ENCODE data around the gene GOLGA7B.
"Not testable (repeated sequence)": the region's sequence is repeated elsewhere in the genome, so short reads cannot be mapped to it uniquely, and the experiment has no call there.

Gene GOLGA7B

DNA sequence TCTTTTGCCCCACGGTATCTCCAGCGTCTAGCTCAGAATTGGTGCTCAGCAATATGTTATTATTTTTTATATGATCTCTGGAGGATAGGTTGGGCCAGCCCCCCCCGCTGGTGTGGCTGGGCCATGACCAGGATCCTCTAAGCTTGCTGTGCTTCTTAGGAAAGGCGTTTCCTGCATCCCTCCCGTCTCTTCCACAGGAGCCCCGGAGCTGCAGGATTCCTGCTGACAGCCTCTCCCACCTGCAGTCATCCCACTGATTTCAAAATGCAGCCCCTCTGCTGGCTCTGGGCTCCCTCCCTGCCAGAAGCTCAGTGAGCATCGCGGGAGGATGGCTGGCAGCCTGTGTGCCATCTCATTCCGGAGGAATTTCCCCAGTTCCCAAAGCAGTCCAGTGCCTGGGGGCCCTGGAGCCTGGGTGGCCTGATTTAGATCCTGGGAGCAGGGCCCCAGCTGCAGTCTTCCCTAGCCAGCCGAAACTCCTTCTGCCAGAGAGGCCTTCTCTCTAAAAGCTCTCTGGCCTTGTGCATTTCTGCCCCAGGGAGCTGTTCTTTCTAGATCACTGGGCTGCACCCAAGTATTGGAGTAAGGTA is 21.8 kb upstream of the GOLGA7B start:
- no peak for DNase-seq (ENCODE audit: low read depth)
- no peak overlapping the region for H3K4me3 ChIP-seq (ENCODE audit: low read depth, low read length)
- in situ Hi-C loops (cut with HindIII; ENCODE audit: low sequenced_read_pairs): no loop called here
- TF ChIP-seq, protein P1, sequence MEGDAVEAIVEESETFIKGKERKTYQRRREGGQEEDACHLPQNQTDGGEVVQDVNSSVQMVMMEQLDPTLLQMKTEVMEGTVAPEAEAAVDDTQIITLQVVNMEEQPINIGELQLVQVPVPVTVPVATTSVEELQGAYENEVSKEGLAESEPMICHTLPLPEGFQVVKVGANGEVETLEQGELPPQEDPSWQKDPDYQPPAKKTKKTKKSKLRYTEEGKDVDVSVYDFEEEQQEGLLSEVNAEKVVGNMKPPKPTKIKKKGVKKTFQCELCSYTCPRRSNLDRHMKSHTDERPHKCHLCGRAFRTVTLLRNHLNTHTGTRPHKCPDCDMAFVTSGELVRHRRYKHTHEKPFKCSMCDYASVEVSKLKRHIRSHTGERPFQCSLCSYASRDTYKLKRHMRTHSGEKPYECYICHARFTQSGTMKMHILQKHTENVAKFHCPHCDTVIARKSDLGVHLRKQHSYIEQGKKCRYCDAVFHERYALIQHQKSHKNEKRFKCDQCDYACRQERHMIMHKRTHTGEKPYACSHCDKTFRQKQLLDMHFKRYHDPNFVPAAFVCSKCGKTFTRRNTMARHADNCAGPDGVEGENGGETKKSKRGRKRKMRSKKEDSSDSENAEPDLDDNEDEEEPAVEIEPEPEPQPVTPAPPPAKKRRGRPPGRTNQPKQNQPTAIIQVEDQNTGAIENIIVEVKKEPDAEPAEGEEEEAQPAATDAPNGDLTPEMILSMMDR (IDR thresholded peaks at IDR 0.05; ENCODE audit: low read depth, low read length, missing control alignments): no peak

DNA sequence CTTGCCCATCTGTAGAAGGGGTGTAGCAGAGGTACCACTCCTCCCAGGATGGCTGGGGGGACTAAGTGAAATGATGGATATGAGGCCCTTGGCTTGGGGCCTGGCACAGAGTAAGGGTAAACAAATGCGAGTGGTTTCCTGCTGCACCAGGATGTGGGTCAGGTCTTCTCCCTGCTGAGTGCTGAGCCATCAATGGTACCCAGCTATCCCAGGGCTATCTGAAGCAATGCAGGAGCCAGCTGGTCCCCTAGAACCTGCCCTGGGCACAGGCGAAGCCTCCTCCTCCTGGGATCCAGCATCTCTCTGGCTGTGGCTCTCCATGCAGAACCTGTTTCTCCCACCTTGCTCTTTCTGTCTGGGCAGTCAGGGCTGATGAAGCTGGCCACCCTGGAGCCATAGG is 20.9 kb upstream of the GOLGA7B start:
- in situ Hi-C loops (cut with HindIII; ENCODE audit: low sequenced_read_pairs): no loop called here
- TF ChIP-seq, protein P1 (IDR thresholded peaks at IDR 0.05; ENCODE audit: low read depth, low read length, missing control alignments): no peak

DNA sequence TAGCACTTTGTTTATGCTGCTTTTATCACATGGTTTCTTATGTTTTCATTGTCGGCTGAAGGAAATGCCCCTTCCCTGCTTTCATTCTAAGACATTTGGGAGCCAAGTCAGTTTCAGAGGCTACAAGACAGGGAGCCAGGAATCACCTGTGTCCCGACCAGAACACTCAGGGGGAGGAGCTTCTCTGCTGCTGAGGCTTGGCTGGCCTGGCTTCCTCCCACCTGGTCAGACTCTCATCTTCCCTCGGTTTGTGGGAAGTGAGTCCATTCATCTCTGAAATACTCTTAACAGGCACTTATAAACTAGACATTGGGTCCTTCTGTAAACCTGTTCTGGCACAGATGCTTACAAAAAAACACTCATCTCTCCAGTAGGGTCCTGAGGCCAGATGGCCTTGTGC is 19.6 kb upstream of the GOLGA7B start:
- TF ChIP-seq, protein P1 (IDR thresholded peaks at IDR 0.05; ENCODE audit: low read depth, low read length, missing control alignments): no peak
- DNase-seq (ENCODE audit: low read depth): no peak
- in situ Hi-C loops (cut with HindIII; ENCODE audit: low sequenced_read_pairs): no loop called here
- no peak overlapping the region for H3K4me3 ChIP-seq (ENCODE audit: low read depth, low read length)

More for the DNA sequence above, 20.9 kb upstream of the GOLGA7B start:
- no peak for DNase-seq (ENCODE audit: low read depth)
- H3K4me3 ChIP-seq (ENCODE audit: low read depth, low read length): no peak overlapping the region

- in situ Hi-C loops (cut with HindIII; ENCODE audit: low sequenced_read_pairs): no loop called here
- no peak overlapping the region for H3K4me3 ChIP-seq (ENCODE audit: low read depth, low read length)
- no peak for DNase-seq (ENCODE audit: low read depth)
- TF ChIP-seq, protein P1 (IDR thresholded peaks at IDR 0.05; ENCODE audit: low read depth, low read length, missing control alignments): no peak
Measured at GRCh38 chr10:97831259-97831658, 18.4 kb upstream of the GOLGA7B start.

DNA sequence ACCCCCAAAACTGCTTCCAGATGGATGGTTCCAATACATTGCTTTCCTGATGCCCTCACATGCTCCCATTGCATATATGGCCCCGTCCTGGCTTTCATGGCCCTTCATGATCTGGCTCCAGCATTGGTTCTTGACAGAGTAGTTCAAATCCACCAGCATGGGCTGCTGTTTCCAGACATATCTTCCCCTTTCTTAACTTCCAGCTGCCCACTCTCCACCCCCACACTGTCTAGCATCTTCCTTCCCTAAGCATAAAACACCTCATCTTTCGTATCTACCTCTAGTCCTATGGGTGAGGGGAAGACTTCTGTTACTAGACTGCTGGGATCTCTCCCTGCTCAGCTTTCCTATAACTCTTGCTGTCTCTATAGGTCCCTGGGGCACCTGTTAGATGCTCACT is 13.2 kb upstream of the GOLGA7B start:
- in situ Hi-C loops (cut with HindIII; ENCODE audit: low sequenced_read_pairs): no loop called here
- H3K4me3 ChIP-seq (ENCODE audit: low read depth, low read length): no peak overlapping the region
- TF ChIP-seq, protein P1 (IDR thresholded peaks at IDR 0.05; ENCODE audit: low read depth, low read length, missing control alignments): no peak
- no peak for DNase-seq (ENCODE audit: low read depth)

GRCh38 chr10:97838091-97838490 is 11.6 kb upstream of the GOLGA7B start:
- DNase-seq (ENCODE audit: low read depth): no peak
- TF ChIP-seq, protein P1 (IDR thresholded peaks at IDR 0.05; ENCODE audit: low read depth, low read length, missing control alignments): no peak
- H3K4me3 ChIP-seq (ENCODE audit: low read depth, low read length): no peak overlapping the region
- in situ Hi-C loops (cut with HindIII; ENCODE audit: low sequenced_read_pairs): no loop called here

DNA sequence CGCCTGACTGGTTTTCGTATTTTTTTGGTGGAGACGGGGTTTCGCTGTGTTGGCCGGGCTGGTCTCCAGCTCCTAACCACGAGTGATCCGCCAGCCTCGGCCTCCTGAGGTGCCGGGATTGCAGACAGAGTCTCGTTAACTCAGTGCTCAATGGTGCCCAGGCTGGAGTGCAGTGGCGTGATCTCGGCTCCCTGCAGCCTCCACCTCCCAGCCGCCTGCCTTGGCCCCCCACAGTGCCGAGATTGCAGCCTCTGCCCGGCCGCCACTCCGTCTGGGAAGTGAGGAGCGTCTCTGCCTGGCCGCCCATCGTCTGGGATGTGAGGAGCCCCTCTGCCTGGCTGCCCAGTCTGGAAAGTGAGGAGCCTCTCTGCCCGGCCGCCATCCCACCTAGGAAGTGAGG is 8.5 kb upstream of the GOLGA7B start:
- H3K4me3 ChIP-seq (ENCODE audit: low read depth, low read length); DNase-seq (ENCODE audit: low read depth); in situ Hi-C loops (cut with HindIII; ENCODE audit: low sequenced_read_pairs): not testable (repeated sequence)

GRCh38 chr10:97842114-97842513 is 7.5 kb upstream of the GOLGA7B start:
- in situ Hi-C loops (cut with HindIII; ENCODE audit: low sequenced_read_pairs); DNase-seq (ENCODE audit: low read depth); H3K4me3 ChIP-seq (ENCODE audit: low read depth, low read length): not testable (repeated sequence)
